A549 treated with AZD2906 at 1 μM for 4 hours (cell line): ENCODE measurements around the gene GRIA3. TPM values are rescaled to one million over a fixed set of nuclear protein-coding genes. Genes with fewer than 3 reads are reported as not detected.

Experiments
- total RNA-seq: library from RNA; stranded (reverse); fragments of 200-300 nt; extraction: Qiagen RNA extraction; gene quantifications from 5 replicates; pipeline ENCODE4 v1.2.3, GENCODE V29; 2022

The GRIA3 gene
- not detected in 5 replicates for total RNA-seq

GRCh38 chrX:123184219-123184865 lies at the start of gene GRIA3:
Gene GRIA3, plus strand, starts transcription at chrX:123184278. Its CDS starts 258 bp downstream, at chrX:123184536.

